Measurements from ENCODE around the gene LPAR5. TPM values are rescaled to one million over a fixed set of nuclear protein-coding genes. Genes with fewer than 3 reads are reported as not detected.
A peak's percentile ranks its signal among the peaks of the same experiment; 100 is the strongest.

The LPAR5 gene
- total RNA-seq, 2 donors from 2014 or later: 0.66 to 3.6 TPM

DNA sequence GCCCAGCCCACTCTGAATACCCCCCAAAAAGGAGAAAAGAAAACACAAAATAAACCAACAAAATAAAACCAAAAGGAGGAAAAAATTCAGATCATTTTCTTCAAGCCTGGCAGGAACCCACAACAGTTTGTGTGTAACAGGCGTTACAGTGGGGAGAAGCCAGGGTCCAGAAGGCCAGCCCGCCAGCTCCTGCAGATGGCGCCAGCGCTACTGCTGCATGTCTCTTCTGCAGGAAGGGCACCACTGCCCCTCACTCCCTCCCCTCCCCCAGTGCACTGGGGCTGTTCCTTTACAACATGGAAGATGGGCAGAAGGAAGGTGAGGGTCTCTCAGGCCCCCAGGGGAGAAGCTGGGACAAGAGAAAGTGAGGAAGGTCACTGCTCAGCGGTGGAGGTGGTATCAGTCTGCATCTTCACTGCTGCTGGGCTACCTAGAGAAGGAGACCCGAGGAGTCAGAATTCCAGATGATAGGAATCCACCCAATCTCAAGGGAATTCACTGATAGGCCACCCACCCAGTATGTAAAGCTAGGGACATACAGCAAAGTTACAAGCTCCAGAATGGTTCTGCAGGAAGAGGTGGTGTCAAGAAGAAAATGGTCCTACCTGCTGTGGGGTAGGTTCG lies 65.4 kb downstream of the LPAR5 start:
- 61 to 62% methylated on average over 7 of the region's 7 CpGs for WGBS, 2 donors
- H3K4me1 ChIP-seq: peaks cover 26% of the 10 kb centered on the region
- H3K27ac ChIP-seq: no peak overlapping the region
- intact Hi-C loops (cut with DNase I): no loop called here
- no peaks in the 10 kb centered on the region for H3K9me3 ChIP-seq
- no peak overlapping the region for H3K4me3 ChIP-seq
- ATAC-seq: peak; percentile 25
- peaks cover 15 to 36% of the 10 kb centered on the region in 2 donors for H3K36me3 ChIP-seq (replicated peaks in 1 of 2; ENCODE audit: insufficient read depth in 1 of 2, low read depth in 2 of 2)
- no peak for TF ChIP-seq POLR2A (IDR thresholded peaks at IDR 0.05)
- TF ChIP-seq, protein P1, sequence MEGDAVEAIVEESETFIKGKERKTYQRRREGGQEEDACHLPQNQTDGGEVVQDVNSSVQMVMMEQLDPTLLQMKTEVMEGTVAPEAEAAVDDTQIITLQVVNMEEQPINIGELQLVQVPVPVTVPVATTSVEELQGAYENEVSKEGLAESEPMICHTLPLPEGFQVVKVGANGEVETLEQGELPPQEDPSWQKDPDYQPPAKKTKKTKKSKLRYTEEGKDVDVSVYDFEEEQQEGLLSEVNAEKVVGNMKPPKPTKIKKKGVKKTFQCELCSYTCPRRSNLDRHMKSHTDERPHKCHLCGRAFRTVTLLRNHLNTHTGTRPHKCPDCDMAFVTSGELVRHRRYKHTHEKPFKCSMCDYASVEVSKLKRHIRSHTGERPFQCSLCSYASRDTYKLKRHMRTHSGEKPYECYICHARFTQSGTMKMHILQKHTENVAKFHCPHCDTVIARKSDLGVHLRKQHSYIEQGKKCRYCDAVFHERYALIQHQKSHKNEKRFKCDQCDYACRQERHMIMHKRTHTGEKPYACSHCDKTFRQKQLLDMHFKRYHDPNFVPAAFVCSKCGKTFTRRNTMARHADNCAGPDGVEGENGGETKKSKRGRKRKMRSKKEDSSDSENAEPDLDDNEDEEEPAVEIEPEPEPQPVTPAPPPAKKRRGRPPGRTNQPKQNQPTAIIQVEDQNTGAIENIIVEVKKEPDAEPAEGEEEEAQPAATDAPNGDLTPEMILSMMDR (IDR thresholded peaks at IDR 0.05): peak in 5 of 7 experiments; percentile 10 to 25 (median 15)
- DNase-seq: peak; percentile 61 to 75 (median 68)
- H3K27me3 ChIP-seq: no peaks in the 10 kb centered on the region

DNA sequence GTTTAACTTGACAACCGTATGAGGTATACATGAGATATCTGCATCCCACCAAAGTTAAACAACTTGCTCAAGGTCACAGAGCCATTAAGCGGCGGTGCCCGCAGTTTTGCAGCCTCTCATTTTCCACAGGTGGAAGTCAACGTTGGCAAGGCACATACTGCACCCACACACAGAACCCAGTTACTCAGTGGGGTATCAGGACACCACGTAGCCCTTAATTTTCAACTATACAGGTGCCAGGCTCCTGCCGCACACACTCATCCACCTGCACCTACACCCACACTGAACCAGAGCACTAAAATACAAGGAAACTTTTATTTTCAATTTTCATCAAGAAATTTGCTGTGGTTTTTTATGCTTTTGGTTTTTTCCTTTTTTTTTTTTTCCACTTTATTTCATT lies 66.0 kb downstream of the LPAR5 start:
- intact Hi-C loops (cut with DNase I): no loop called here
- H3K36me3 ChIP-seq (replicated peaks in 1 of 2; ENCODE audit: insufficient read depth in 1 of 2, low read depth in 2 of 2): peaks cover 15 to 36% of the 10 kb centered on the region in 2 donors
- ATAC-seq (no peak), DNase-seq (no peak)
- no peaks in the 10 kb centered on the region for H3K27me3 ChIP-seq
- TF ChIP-seq, protein P1 (IDR thresholded peaks at IDR 0.05): no peak
- no peak for TF ChIP-seq POLR2A (IDR thresholded peaks at IDR 0.05)
- H3K4me1 ChIP-seq: peaks cover 26% of the 10 kb centered on the region
- no peaks in the 10 kb centered on the region for H3K9me3 ChIP-seq
- H3K27ac ChIP-seq: peak overlapping the region in 1 of 4 donors; percentile 16
- WGBS, 2 donors: 31 to 33% methylated on average over 7 of the region's 7 CpGs
- H3K4me3 ChIP-seq: no peak overlapping the region

DNA sequence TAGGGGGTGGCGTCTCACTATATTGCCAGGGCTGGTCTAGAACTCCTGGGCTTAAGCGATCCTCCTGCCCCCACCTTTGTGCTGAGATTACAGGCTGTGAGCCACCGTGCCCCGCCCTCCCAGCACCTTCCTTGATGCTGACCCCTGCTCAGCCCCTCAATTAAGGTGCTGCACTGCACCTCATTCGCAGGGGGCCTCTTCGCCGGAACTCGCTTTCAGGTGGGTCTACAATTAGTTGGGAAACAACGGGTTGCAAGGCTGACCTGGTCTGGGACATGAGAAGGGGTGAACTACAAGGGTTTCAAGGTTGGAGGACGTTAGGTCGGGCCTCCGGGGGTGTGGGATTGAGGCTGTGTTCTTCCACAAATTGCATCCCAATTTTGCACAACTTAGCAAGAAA lies 66.4 kb downstream of the LPAR5 start:
- intact Hi-C loops (cut with DNase I): no loop called here
- Histone ChIP-seq H3K9me3 (no peaks in the 10 kb centered on the region), H3K27me3 (no peaks in the 10 kb centered on the region), H3K27ac (peak overlapping the region in 1 of 4 donors; percentile 16), H3K36me3 (replicated peaks in 1 of 2; ENCODE audit: insufficient read depth in 1 of 2, low read depth in 2 of 2) (peaks cover 15 to 32% of the 10 kb centered on the region in 2 donors), H3K4me1 (peaks cover 26% of the 10 kb centered on the region), H3K4me3 (no peak overlapping the region)
- no peak for TF ChIP-seq POLR2A (IDR thresholded peaks at IDR 0.05)
- TF ChIP-seq, protein P1 (IDR thresholded peaks at IDR 0.05): no peak
- WGBS, 2 donors: 72 to 80% methylated on average over 12 of the region's 12 CpGs
- no peak for ATAC-seq
- no peak for DNase-seq

Small RNA genes lying within 50 kb of the gene (small RNA-seq; reads per million reads assigned to genes)
- gene SCARNA11: 533 reads per million, percentile 98 among the genes with 10 or more reads in this experiment

Other genes starting within 250 kb of the LPAR5 start
- not detected for gene CD27, start 191.0 kb downstream of the LPAR5 start, total RNA-seq
- gene TAPBPL, start 183.9 kb downstream of the LPAR5 start, total RNA-seq: 10 to 100 TPM; 14.5 to 36.3 TPM
- 1 to 10 TPM; 2.9 to 5.9 TPM for gene VAMP1, start 165.3 kb downstream of the LPAR5 start, total RNA-seq
- gene MRPL51, start 142.7 kb downstream of the LPAR5 start, total RNA-seq: 10 to 100 TPM; 23.6 to 25.1 TPM
- gene NCAPD2, start 141.9 kb downstream of the LPAR5 start, total RNA-seq: 10 to 100 TPM in 1 of 2 donors, 1 to 10 TPM in 1; 9.3 to 46.1 TPM
- 100 to 1,000 TPM; 311 to 476 TPM for gene GAPDH, start 101.4 kb downstream of the LPAR5 start, total RNA-seq
- gene IFFO1, start 79.9 kb downstream of the LPAR5 start, total RNA-seq: 10 to 100 TPM; 11.4 to 13.2 TPM
- gene NOP2, start 67.7 kb downstream of the LPAR5 start, total RNA-seq: 10 to 100 TPM; 10.9 to 83.1 TPM
- gene CHD4, start 28.6 kb downstream of the LPAR5 start, total RNA-seq: 100 to 1,000 TPM; 114 to 122 TPM
- 1 to 10 TPM in 1 of 2 donors, under 1 TPM in 1; 0.78 to 5.9 TPM for gene ACRBP, start 11.5 kb upstream of the LPAR5 start, total RNA-seq
- gene ING4, start 27.2 kb upstream of the LPAR5 start, total RNA-seq: 10 to 100 TPM; 23.3 to 39.9 TPM
- gene ZNF384, start 53.4 kb upstream of the LPAR5 start, total RNA-seq: 10 to 100 TPM; 20.0 to 25.4 TPM
- gene PIANP, start 64.9 kb upstream of the LPAR5 start, total RNA-seq: not detected
- 10 to 100 TPM; 20.2 to 27.7 TPM for gene COPS7A, start 88.1 kb upstream of the LPAR5 start, total RNA-seq
- 10 to 100 TPM; 59.4 to 76.5 TPM for gene MLF2, start 117.2 kb upstream of the LPAR5 start, total RNA-seq
- 100 to 1,000 TPM in 1 of 2 donors, 10 to 100 TPM in 1; 69.5 to 109 TPM for gene PTMS, start 130.4 kb upstream of the LPAR5 start, total RNA-seq
- gene LAG3, start 136.6 kb upstream of the LPAR5 start, total RNA-seq: not detected
- 1 to 10 TPM; 3.0 to 5.2 TPM for gene CD4, start 153.6 kb upstream of the LPAR5 start, total RNA-seq
- under 1 TPM in 1 of 2 donors, not detected in 1; 0.78 TPM for gene GPR162, start 185.9 kb upstream of the LPAR5 start, total RNA-seq
- 10 to 100 TPM; 17.6 to 43.2 TPM for gene P3H3, start 192.4 kb upstream of the LPAR5 start, total RNA-seq
- gene GNB3, start 205.0 kb upstream of the LPAR5 start, total RNA-seq: under 1 TPM; 0.33 to 0.52 TPM
- gene CDCA3, start 215.3 kb upstream of the LPAR5 start, total RNA-seq: 1 to 10 TPM in 1 of 2 donors, under 1 TPM in 1; 0.52 to 2.3 TPM
- gene USP5, start 216.2 kb upstream of the LPAR5 start, total RNA-seq: 10 to 100 TPM; 18.2 to 60.6 TPM
- 100 to 1,000 TPM; 134 to 152 TPM for gene TPI1, start 231.6 kb upstream of the LPAR5 start, total RNA-seq
- 10 to 100 TPM in 1 of 2 donors, 1 to 10 TPM in 1; 2.6 to 11.9 TPM for gene SPSB2, start 237.3 kb upstream of the LPAR5 start, total RNA-seq